DMS53 treated with DMSO at 0.1 percent for 48 hours (cell line): ENCODE data around the gene APEX1.
A peak's percentile ranks its signal among the peaks of the same experiment; 100 is the strongest.
"Not testable (repeated sequence)": the region's sequence is repeated elsewhere in the genome, so short reads cannot be mapped to it uniquely, and the experiment has no call there.

ENCODE experiments used
- DNase-seq: peaks from one replicate; lab custom pipeline; 2025; ENCODE audit not compliant: unreplicated experiment; lab: John Stamatoyannopoulos, UW

The APEX1 gene

DNA sequence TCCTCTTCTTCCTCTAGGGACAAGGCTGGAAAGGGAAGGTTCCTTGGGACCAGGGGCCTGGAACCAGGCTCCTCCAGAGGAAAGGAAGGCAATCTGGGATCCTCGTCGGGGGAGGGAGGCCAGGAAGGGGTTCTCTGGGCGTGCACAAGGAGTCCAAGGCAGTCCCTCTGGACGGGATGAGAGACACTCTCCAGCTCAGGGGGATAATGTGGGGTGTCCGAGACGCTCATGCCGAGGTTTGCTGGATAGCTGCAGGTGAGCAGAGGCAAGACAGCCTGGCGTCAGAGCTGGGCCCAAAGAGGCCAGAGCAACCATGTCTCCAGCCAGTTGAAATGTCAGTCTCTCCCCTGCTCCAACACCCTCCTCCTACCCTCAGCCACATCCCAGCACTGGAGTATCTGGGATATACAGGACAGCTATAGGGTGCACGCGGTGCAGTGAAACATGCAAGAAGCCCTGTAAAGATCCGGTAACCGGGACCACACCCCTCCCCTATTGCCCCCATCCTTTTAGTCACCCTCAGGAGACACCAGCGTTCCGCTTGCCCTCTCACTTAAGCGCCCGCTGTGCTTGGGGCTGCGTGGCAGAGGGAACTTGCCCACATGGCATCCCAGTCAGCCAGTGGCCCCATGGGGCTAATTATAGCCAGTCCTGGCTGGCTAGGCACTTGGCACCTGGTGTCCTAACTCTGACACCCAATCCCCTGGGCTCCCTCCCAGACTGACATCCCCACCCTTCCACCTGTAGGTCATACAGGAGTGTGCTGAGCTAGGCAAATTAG lies 19.3 kb upstream of the APEX1 start, which contains the start of gene KLHL33:
KLHL33 (minus strand) TSS at position 585 of the 781 bp plus-strand sequence; CDS start at position 230, 355 bp downstream.
- no peak for DNase-seq

DNA sequence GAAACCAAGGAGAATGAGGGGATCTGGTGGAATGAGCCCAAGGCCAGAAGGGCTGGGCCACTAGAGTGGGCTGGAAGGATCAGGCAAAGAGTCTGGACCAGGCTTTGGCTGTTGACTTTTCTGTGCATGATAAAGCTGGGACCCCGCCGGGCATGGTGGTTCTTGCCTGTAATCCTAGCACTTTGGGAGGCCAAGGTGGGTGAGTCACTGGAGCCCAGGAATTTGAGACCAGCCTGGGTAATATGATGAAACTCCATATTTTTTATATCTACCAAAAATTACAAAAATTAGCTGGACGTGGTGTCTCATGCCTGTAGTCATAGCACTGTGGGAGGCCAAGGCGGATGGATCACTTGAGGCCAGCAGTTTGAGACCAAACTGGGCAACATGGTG lies 18.7 kb upstream of the APEX1 start:
- no peak for DNase-seq

DNA sequence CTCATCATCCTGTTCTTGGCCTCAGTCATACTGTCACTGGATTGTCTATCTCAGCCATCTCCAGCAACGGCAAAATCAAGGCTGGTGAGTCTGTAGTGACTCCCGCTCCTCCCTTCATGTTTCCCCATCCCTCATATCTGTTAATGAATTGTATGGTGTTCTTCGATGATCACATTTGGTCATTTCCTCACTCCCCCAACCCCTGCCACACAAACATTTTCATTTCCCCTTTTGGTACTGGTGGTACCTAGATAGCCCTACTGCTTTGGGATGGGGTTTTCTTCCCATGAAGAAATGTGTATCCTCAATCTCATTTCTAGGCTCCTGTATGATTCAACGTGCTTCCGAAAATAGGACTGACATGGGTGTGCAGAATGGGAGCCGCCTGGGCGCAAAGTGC lies 16.4 kb upstream of the APEX1 start:
- DNase-seq: no peak

DNA sequence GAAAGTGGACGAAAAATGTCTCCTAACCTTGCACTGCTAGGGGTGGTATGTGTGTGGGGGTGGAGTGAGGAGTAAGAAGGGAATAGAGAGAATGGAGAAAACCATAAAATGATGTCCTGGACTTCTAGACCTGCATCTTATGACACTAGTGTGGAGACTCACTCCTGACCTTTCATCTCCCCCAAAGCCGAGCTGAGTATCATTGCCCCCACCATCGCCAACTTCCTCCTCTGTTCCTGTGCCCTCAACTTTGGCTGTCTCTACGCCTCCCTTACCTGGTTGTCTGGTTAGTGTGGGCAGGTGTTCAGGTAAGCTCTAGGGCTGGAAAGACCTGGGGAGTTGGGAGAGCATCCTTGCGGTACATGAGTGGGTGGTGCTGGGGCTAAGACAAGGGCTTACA lies 14.6 kb upstream of the APEX1 start:
- DNase-seq: no peak

DNA sequence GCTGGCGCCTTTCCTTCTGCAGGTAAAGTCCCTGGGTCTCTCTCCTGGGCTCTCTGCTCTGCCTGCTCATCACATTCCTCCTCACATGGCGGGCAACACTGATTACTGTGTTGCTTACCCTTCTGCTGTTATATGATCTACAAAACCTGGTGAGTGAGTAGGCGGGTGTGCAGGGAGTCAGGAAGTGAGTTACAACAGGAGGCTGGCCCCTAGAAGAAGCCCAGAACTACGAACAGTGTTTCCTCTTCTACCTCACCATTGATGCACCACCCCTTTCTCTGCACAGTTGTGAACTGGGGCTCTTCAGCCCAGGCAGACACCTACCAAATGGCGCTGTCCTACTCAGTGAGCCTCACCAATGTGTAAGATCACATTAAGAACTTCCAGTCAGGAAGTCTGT lies 14.1 kb upstream of the APEX1 start:
- DNase-seq: no peak

DNA sequence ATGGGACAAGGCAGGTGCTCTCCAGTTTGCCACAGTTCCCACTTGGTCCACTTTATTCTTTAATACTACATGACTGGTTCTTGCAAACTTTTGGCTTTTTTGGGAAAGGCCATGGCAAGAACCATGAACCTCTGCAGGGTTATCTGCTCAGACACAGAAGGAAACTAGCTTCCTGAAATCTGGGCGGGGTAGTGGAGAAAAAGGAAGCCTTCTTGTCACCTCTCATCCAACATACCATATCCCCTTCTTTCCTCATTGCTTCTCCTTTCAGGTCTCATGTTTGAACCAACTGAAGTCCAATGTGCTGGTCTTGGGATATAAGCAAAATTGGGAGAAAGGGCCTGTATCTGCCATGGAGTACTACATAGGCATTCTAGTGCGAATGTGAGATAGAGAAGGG lies 13.6 kb upstream of the APEX1 start:
- no peak for DNase-seq

DNA sequence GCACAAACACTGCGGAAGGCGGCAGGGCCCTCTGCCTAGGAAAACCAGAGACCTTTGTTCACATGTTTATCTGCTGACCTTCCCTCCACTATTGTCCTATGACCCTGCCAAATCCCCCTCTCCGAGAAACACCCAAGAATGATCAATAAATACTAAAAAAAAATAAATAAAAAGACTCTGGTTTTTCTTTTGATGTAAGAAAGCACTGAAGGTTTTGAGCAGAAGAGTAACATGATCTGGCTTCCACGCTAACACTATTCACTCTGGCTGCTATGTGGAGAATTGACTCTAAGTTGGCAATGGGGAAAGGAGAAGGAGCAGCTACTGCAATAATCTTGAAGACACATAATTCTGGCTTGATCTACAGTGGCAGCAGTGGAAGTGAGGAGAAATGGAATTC lies 11.4 kb upstream of the APEX1 start:
- DNase-seq: not testable (repeated sequence)

DNA sequence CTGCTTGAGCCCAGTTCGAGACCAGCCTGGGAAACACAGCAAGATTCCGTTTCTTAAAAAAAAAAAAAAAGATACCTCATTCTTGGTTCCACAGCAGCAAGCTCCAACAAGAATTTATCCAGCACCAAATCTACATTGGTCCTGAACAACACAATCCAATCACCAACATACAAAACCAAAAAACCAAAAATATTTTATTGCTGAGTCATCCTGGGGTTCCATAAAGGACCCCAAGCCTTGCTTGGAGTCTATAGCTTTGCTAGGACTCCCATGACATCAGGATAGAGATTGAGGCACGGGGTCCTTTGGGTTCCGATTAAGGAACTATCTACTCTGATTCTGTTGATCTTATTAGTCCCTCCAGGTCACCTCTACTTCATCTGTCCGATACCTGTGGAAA lies 8.1 kb upstream of the APEX1 start:
- no peak for DNase-seq

DNA sequence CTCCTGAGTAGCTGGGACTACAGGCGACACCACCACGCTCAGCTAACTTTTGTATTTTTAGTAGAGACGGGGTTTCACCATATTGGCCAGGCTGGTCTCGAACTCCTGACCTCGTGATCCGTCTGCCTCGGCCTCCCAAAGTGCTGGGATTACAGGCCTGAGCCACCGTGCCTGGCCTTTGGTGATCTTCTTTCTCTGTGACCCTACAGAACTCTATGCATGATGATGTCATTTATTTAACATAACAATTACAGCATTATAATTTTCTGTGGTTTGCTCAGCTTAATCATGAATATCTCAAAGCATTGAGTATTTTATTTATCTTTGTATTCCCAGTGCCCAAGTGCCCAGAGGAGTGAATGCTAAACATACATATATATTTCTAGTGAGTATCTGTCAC lies 2.2 kb upstream of the APEX1 start:
- DNase-seq: not testable (repeated sequence)

DNA sequence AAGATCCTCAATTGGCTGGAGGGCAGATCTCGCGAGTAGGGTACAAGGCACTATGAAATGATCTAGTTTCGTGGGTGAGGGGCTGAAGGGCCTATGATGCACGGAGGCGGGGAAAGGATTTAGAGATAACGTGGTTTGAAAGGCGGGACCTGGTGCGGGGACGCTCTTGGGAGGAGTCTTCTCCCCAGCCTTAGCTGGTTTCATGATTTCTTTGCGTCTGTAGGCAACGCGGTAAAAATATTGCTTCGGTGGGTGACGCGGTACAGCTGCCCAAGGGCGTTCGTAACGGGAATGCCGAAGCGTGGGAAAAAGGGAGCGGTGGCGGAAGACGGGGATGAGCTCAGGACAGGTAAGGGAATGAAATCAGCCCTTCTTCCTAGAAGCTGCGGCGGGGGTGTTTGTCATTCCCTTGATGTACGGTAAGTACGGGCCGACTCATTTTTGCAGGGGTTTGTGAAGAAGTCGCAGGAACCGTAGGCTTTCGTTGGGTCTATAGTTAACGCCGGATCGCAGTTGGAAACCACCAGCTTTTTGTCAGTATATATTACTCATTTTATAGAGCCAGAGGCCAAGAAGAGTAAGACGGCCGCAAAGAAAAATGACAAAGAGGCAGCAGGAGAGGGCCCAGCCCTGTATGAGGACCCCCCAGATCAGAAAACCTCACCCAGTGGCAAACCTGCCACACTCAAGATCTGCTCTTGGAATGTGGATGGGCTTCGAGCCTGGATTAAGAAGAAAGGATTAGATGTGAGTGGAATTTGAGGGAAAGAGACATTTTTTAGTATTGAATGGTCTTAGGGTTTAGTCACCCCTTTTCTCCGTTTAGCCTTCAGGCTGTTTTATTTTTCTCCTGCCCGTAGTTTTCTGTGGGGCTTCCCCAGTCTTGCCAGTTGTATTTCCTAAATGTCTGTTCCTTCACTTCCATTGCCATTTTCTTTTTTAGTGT lies 602 bp downstream of the APEX1 start:
- no peak for DNase-seq

DNA sequence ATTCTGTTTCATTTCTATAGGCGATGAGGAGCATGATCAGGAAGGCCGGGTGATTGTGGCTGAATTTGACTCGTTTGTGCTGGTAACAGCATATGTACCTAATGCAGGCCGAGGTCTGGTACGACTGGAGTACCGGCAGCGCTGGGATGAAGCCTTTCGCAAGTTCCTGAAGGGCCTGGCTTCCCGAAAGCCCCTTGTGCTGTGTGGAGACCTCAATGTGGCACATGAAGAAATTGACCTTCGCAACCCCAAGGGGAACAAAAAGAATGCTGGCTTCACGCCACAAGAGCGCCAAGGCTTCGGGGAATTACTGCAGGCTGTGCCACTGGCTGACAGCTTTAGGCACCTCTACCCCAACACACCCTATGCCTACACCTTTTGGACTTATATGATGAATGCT lies 1.9 kb downstream of the APEX1 start:
- no peak for DNase-seq

DNA sequence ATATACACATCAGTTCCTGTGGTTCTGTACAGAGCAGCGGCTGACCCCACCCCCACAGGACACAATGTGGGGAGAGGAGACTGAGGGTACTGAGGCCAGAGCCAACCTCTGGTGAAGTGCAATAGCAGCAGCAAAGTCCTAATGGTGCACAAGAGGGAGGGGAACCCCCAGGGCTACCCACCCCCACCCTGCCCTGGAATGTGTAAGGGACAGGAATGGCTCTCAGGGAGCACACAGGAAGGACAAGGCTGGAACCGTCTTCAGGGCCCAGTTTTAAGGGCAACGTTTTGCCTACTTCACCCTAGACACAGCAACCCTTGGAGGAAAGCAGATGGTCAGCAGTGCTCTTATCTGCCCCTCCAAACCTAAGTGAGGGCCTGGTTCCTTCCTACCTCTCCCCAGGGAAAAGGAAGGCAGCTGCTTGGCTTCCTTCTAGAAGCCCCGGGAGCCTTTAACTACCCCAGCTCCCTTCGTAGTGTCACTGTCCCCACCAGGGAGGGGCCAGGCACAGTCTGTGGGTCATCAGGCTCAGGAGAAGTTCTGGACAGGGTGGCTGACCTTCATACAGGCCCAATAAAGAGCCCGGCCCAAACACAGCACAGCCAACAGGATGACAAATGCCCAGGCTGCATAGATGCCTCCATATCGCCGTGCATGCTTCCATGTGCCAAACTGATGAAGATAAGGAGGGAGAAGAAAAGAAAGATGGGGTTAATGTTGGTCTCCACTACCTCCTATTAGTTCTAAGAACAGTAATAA lies 3.2 kb downstream of the APEX1 start:
- no peak for DNase-seq

DNA sequence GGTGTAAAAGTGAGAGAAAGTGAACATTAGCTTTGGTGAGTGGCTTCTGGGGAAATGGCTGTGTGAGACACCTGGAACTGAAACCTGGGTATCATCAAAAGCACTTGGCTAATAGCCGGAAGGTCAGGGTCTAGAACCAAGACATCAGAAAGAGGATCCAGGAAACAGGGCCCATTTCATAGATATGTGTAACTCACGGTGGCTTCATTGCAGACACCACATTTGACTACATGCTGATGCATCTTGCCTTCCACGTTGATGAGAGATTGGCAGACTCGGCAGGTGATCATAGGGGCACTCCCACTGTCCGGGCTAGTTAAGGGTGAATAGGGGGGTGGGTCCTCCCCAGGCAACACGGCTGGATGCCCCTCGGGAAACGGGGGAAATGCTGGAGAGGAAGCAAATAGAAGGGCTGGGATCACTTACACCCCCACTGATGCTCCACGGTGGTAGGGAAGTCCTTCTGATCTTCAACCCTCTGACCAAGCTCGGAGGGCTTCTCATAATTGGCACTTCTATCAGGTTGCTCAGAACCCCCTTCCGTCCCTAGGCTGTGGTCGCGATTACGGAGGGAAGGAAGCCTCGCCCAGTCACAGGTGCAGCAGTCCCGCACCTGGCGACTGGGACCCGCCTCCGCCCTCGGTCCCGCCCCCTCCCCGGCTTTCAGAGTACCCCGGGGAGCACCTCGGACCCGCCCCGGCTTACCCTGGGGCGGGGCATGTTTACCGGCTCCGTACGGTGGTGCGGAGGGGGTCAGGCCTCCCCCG lies 5.6 kb downstream of the APEX1 start:
- peak; percentile 2 for DNase-seq

DNA sequence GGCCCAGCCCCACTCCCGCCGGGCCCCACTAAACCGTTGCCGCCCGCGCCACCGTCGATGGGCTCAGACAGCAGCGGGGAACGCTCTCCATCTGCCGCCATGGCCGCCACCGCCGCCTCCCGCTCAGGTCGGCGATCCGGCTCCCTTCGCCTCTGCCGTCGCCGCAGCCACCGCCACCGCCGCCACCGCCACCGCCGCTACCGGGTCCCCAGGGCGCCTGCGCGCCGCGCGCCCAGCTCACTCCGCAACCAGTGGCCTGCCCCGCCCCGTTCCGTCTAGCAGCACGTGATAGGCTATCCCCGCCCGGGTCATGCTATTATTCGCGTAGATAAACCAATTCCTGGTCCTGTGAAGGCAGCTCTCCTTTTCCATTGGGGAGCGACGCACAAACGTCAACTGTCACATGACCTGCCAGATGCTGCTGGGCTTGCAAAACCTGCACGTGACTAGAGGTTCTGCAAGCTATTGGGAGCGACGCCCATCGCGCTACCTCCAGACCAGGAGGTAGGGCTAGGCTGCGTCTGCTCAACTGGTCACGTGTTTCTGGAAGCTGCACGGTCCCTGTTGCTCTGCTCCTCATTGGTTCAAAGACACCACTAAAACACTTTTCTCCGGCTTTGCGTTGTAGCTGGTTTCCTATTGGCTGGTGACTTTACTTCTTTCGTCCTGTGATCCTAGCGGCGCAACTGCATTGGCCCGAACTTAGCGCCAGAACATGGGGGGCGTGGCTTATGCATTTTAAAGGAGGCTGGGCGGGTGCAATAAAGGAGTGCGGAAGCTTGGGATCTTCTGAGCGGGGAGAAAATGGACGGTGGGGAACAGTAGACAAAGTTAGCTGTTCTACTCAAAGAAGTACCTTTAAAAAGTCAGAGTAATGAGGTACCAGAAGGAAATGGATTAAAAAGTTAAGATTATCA lies 6.5 kb downstream of the APEX1 start, which contains the start of gene PIP4P1:
PIP4P1 (minus strand) TSS at position 210 of the 917 bp plus-strand sequence; CDS start at position 101, 109 bp downstream.
- peak; percentile 97 for DNase-seq

DNA sequence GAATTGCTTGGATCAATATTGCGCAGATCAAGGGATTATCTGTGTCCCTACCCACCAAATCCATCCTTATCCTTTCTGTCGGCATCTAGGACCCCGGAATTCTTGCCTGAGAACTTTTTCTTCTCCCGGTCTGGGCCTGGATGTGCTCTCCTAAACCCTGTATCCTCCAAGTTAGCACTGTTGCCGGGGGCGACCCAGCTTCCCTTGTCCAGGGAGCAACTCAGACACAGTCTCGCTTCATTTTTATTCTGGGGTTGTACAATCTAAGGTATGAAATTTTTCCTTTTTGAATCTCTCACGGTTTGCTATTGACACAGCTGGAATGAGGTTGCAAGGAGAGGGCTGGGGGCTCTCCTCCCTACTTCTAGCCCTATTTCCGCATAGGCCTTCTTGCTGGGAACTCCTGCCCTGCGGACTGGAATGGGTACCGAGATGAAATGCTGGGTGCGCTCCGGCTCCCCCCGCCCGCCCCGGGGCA lies 13.8 kb downstream of the APEX1 start:
- DNase-seq: no peak

DNA sequence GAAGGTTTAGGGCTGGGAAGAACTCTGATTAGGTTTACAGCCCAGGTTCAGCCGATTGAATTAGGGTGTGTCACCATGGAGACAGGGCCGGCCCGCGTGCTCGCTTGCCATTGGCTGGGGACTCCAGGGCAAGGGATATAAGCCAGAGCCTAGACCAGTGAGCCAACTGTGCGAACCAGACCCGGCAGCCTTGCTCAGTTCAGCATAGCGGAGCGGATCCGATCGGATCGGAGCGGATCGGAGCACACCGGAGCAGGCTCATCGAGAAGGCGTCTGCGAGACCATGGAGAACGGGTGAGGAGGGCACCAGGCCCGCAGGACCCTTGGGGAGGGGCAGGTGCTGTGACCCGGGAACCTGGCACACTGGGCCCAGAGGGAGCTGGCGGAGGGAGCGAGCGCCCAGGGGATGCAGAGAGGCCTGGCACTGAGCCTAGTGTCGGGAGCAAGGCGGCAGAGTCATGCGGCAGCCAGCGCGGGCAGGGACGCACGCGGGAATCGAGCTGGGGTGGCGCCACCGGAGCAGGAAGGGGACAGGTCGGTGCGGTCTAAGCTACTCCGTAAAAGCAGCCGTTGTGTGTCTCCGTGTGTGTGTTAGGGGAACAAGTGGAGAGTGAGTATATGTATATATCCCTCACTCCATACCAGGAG lies 14.3 kb downstream of the APEX1 start, which contains the start of gene PNP:
PNP (plus strand) TSS at position 165 of the 648 bp plus-strand sequence; CDS start at position 284, 119 bp downstream.
- peak; percentile 33 for DNase-seq

DNA sequence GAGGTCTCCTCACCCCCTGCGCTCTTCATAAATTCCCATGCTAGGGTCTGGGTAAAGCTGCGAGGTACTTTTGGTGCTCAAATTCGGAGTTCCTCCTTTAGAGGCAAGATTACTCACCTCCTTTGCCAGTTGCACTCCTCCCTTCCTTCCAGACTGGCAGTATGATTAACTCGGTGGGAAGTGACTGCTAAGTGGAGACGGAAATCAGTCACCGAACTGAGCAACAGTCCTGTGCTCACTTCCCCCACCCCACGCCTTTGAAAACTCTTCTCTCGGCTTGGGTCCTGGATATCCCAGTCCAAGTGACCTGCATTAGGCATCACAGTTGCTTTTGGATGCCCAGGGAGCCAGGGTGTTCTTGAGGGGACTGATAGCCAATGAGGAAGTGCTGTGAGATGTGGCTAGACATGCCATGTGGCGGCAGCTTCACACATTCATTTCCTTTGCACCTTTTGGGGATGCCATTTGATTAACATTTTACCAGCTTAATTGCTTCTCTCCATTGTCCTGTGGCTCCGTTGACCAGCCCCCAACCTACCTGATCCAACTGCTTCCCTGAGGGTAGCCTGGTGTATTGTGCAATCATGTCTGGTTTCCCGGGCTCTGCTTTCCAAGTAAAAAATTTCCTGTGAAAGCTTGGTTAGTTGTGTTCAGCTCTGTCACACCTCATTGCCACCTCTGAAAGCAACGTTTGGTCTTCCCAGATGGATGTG lies 15.0 kb downstream of the APEX1 start:
- no peak for DNase-seq

DNA sequence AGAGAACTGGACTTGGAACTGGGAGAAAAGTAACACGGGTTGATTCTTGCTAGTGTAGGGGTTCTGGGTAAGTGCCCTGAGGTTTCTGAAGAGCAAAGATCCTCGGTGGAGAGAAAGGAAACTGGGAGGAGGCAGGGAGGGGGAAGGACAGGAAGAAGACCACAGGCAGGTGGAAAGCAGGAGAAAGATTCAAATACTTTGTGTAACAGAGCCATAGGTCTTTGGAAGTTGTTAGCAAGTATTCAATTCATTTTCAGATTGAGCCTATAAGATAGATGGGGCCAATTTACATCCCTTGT lies 15.5 kb downstream of the APEX1 start:
- no peak for DNase-seq
